HG03469 (cell line): ENCODE results near the gene CAP1.

Experiments
- ATAC-seq: cut with Tn5 transposase; IDR thresholded peaks from one replicate; pipeline ENCODE4 v1.9.1; 2021; ENCODE audit warnings: mild to moderate bottlenecking, moderate library complexity, moderate number of reproducible peaks; ENCODE audit not compliant: unreplicated experiment

Gene CAP1

GRCh38 chr1:40094466-40095110 is 54.1 kb downstream of the CAP1 start:
- ATAC-seq = no peak

- ATAC-seq = no peak
Measured at GRCh38 chr1:40095806-40096205, 55.3 kb downstream of the CAP1 start.

- ATAC-seq = no peak
Measured at GRCh38 chr1:40096646-40096976, 56.1 kb downstream of the CAP1 start.

GRCh38 chr1:40096977-40097782 is 56.7 kb downstream of the CAP1 start, which contains the start of gene PPT1:
Gene PPT1 (minus strand): TSS chr1:40097252. CDS start chr1:40097238, 14 bp downstream.
- ATAC-seq = no peak

GRCh38 chr1:40102038-40102437 is 61.5 kb downstream of the CAP1 start:
- no peak for ATAC-seq

GRCh38 chr1:40102896-40103295 is 62.4 kb downstream of the CAP1 start:
- ATAC-seq = no peak

- no peak for ATAC-seq
Measured at GRCh38 chr1:40105028-40105427, 64.5 kb downstream of the CAP1 start.

GRCh38 chr1:40107290-40107959 is 66.9 kb downstream of the CAP1 start:
- no peak for ATAC-seq

- ATAC-seq = no peak
Measured at GRCh38 chr1:40110389-40110788, 69.9 kb downstream of the CAP1 start.

- no peak for ATAC-seq
Measured at GRCh38 chr1:40114400-40114799, 73.9 kb downstream of the CAP1 start.

- no peak for ATAC-seq
Measured at GRCh38 chr1:40120128-40120527, 79.6 kb downstream of the CAP1 start.
